Mammary epithelial cell (primary cell): ENCODE measurements around the gene BSDC1.

ENCODE experiments used
- EZH2 ChIP-seq: IDR thresholded peaks from 2 replicates; pipeline ENCODE4 v1.6.1; 2012; ENCODE audit warnings: low read length, inconsistent platforms, borderline replicate concordance
- TF ChIP-seq, protein P1 (sequence below), 2 donors: IDR thresholded peaks in 1 of 2; conservative IDR thresholded peaks in 1 of 2; 2 replicates each; pipeline ENCODE4 v1.5.1; 2011 to 2012; ENCODE audit warnings: inconsistent platforms in 2 of 2, low read length in 2 of 2, mild to moderate bottlenecking in 2 of 2, control low read depth in 1 of 2, low read depth in 1 of 2; ENCODE audit not compliant: insufficient read depth in 1 of 2; ENCODE audit errors: extremely low read depth in 1 of 2

- TF ChIP-seq, protein P1, sequence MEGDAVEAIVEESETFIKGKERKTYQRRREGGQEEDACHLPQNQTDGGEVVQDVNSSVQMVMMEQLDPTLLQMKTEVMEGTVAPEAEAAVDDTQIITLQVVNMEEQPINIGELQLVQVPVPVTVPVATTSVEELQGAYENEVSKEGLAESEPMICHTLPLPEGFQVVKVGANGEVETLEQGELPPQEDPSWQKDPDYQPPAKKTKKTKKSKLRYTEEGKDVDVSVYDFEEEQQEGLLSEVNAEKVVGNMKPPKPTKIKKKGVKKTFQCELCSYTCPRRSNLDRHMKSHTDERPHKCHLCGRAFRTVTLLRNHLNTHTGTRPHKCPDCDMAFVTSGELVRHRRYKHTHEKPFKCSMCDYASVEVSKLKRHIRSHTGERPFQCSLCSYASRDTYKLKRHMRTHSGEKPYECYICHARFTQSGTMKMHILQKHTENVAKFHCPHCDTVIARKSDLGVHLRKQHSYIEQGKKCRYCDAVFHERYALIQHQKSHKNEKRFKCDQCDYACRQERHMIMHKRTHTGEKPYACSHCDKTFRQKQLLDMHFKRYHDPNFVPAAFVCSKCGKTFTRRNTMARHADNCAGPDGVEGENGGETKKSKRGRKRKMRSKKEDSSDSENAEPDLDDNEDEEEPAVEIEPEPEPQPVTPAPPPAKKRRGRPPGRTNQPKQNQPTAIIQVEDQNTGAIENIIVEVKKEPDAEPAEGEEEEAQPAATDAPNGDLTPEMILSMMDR (conservative IDR thresholded peaks at IDR 0.05 in 1 of 2, IDR thresholded peaks at IDR 0.05 in 1 of 2; ENCODE audit: extremely low read depth in 1 of 2, insufficient read depth in 1 of 2, low read depth in 1 of 2, low read length in 2 of 2) = no peak
- TF ChIP-seq EZH2 = no peak
Observed at GRCh38 chr1:32318127-32318869, 75.9 kb downstream of the BSDC1 start.
